Measurements from ENCODE around the gene NECAB2.

DNA sequence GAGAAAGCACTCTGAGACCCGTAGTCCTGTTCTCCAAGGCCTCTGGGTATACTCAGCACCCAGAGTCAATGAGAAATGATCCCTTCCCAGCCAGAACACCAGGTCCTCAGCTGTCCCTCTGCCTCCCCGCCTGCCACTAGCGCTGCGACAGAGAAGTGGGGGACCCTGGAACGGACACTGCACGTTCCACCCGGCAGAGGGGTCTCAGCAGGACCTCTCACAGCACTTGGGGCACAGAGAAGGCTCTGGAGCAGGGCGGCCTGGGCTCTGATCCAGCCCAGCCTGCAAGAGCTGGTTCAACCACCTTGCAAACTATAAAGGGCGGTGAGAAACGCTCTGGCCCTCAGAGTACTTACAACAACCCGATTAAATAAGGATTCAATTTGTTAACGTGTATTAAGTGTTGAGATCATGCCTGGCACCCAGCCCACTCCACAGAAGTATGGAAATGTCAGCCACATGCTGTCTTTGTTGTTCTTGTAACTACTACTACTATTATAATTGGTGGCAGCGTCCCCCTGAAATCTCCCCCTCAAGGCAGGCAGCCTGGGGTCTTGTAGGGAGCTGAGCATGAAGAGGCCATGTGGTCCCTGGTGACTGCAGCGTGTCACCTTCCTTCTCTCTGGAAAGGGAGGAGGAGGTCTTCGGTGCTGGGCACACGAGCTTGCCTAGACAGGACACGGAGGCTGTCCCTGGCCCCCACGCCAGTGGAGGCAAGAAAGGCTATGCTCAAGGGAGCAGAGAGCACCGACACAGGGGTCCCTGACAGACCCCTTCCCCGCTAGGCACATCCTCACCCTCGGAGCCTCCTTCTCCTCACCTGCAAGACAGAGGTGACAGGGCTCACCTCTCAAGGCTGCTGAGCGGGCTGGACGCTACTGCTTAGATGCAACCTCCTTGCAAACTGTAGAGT is 12.6 kb upstream of the NECAB2 start:
- TF ChIP-seq ZNF274 (IDR thresholded peaks at IDR 0.05; ENCODE audit: low read depth, low read length) (no peak), SUZ12 (IDR thresholded peaks at IDR 0.05; ENCODE audit: extremely low read depth, insufficient read depth, insufficient read length) (no peak)
